Panc1 (cell line): Measurements from ENCODE around the gene IFNLR1. TPM values are rescaled to one million over a fixed set of nuclear protein-coding genes. Genes with fewer than 3 reads are reported as not detected.

ENCODE experiments used
- ATAC-seq: fragments of 200-7000 bp; cut with Tn5 transposase; 2 replicates; pipeline ENCODE4 v1.9.1; 2020; ENCODE audit warnings: mild to moderate bottlenecking, moderate library complexity
- BruUV-seq: library from RNA; stranded (reverse); fragments of 400-500 nt; replicated peaks from 2 replicates; lab custom pipeline; 2021; lab: Mats Ljungman, UMichigan
- CTCF ChIA-PET: fragments of 300-600 bp; sonication (Branson Sonifier 250); formaldehyde crosslinking; loops from one replicate; lab custom pipeline; 2022; ENCODE audit warnings: antibody characterized with exemption; lab: Charles Lee
- POLR2A ChIA-PET: fragments of 300-600 bp; sonication (Branson Sonifier 250); formaldehyde crosslinking; loops from one replicate; lab custom pipeline; 2022; ENCODE audit warnings: antibody characterized with exemption; lab: Charles Lee
- DNase-seq: peaks from one replicate; pipeline ENCODE4 v3.0.0-alpha.2; 2010; ENCODE audit warnings: low read depth, low spot score
- H3K27ac ChIP-seq: 2 replicates; pipeline ENCODE4 v1.5.1; 2011; ENCODE audit warnings: mild to moderate bottlenecking, low read length, inconsistent platforms
- H3K27me3 ChIP-seq: fragments of 200-500 bp; sonication (Bioruptor generic); 2 replicates; pipeline ENCODE4 v1.6.0; 2014; ENCODE audit warnings: low read length, inconsistent platforms; ENCODE audit not compliant: control insufficient read depth, insufficient read depth
- H3K36me3 ChIP-seq: fragments of 200-500 bp; sonication (Bioruptor generic); 2 replicates; pipeline ENCODE4 v1.5.1; 2014; ENCODE audit warnings: inconsistent platforms, mild to moderate bottlenecking, low read length, moderate library complexity; ENCODE audit not compliant: control insufficient read depth, insufficient read depth
- H3K4me1 ChIP-seq: 2 replicates; pipeline ENCODE4 v1.5.1; 2011; ENCODE audit warnings: inconsistent platforms, mild to moderate bottlenecking, low read length, moderate library complexity; ENCODE audit not compliant: control insufficient read depth, insufficient read depth
- H3K4me3 ChIP-seq, 2 experiments: 2 replicates each; pipeline ENCODE4 v1.5.1; 2011 to 2012; ENCODE audit warnings: low read depth in 2 of 2, low read length in 2 of 2, mild to moderate bottlenecking in 2 of 2, inconsistent platforms in 1 of 2, moderate library complexity in 1 of 2
- H3K9me3 ChIP-seq: fragments of 200-500 bp; sonication (Bioruptor generic); 2 replicates; pipeline ENCODE4 v1.5.1; 2014; ENCODE audit warnings: low read depth, mild to moderate bottlenecking, inconsistent platforms, low read length, moderate library complexity; ENCODE audit not compliant: control insufficient read depth, insufficient read depth
- CTCF ChIP-seq: fragments of 450-650 bp; IDR thresholded peaks from 2 replicates; pipeline ENCODE4 v1.5.1; 2017; ENCODE audit warnings: mild to moderate bottlenecking
- POLR2AphosphoS5 ChIP-seq: IDR thresholded peaks from 2 replicates; pipeline ENCODE4 v1.6.1; 2012; ENCODE audit warnings: mild to moderate bottlenecking, low read depth, low read length, moderate library complexity
- REST ChIP-seq, 2 experiments: IDR thresholded peaks; 2 replicates each; pipeline ENCODE4 v1.6.1; 2011 to 2012; ENCODE audit warnings: low read depth in 2 of 2, control low read depth in 1 of 2, low read length in 1 of 2, mild to moderate bottlenecking in 1 of 2, moderate library complexity in 1 of 2; ENCODE audit not compliant: insufficient read depth in 1 of 2
- SIN3A ChIP-seq: IDR thresholded peaks from 2 replicates; pipeline ENCODE4 v1.6.1; 2012; ENCODE audit warnings: low read depth, mild to moderate bottlenecking, low read length, moderate library complexity, borderline replicate concordance; ENCODE audit not compliant: insufficient read depth
- TCF7L2 ChIP-seq: IDR thresholded peaks from 2 replicates; pipeline ENCODE4 v1.6.1; 2011; ENCODE audit warnings: mild to moderate bottlenecking, low read depth, low read length, inconsistent platforms
- in situ Hi-C: cut with HindIII; loops from 2 replicates; pipeline ENCODE4 v1.10.0; 2016; ENCODE audit warnings: low sequenced_read_pairs, low pct_unique_long_range_greater_than_20kb
- intact Hi-C: fragments of 100-400 bp; cut with micrococcal nuclease; formaldehyde crosslinking; loops from one replicate; pipeline ENCODE4 v1.10.0; 2022; ENCODE audit not compliant: unreplicated experiment
- total RNA-seq: library from RNA; stranded (reverse); gene quantifications from one replicate; pipeline ENCODE4 v1.2.1, GENCODE V29; 2021; ENCODE audit not compliant: unreplicated experiment

IFNLR1 gene
- total RNA-seq, 1 experiment from 2014 or later, result 1.0 TPM

GRCh38 chr1:24138476-24139221 lies 48.4 kb downstream of the IFNLR1 start:
- peaks cover 4% of the 10 kb centered on the region; the same call in 1 of the 2 replicates for H3K4me1 ChIP-seq
- H3K4me3 ChIP-seq, result no peak overlapping the region
- no peaks in the 10 kb centered on the region for H3K9me3 ChIP-seq
- no peak for DNase-seq
- CTCF ChIA-PET, result interaction anchor here (0.8 kb wide), 1 partner anchor 46 kb away, joined by 3 read pairs; no protein-coding TSS in a partner anchor
- in situ Hi-C loops, result no loop called here
- no peak for ATAC-seq
- POLR2A ChIA-PET, result no interaction called here
- TF ChIP-seq REST (IDR thresholded peaks at IDR 0.05; ENCODE audit: insufficient read depth in 1 of 2, low read depth in 2 of 2, low read length in 1 of 2) (no peak), CTCF (no peak), POLR2AphosphoS5 (no peak), TCF7L2 (no peak), SIN3A (no peak)
- intact Hi-C loops, result no loop called here
- no TSS peak for BruUV-seq
- H3K27me3 ChIP-seq, result no peaks in the 10 kb centered on the region
- H3K27ac ChIP-seq, result no peak overlapping the region
- no peaks in the 10 kb centered on the region for H3K36me3 ChIP-seq

- intact Hi-C loops (no loop called here), in situ Hi-C loops (no loop called here)
- POLR2A ChIA-PET, result no interaction called here
- no peaks in the 10 kb centered on the region for H3K36me3 ChIP-seq
- TF ChIP-seq SIN3A (no peak), POLR2AphosphoS5 (no peak), CTCF (no peak), REST (IDR thresholded peaks at IDR 0.05; ENCODE audit: insufficient read depth in 1 of 2, low read depth in 2 of 2, low read length in 1 of 2) (no peak), TCF7L2 (no peak)
- H3K4me3 ChIP-seq, result no peak overlapping the region
- no peaks in the 10 kb centered on the region for H3K9me3 ChIP-seq
- CTCF ChIA-PET, result interaction anchor here (0.6 kb wide), 1 partner anchor 67 kb away, joined by 3 read pairs; no protein-coding TSS in a partner anchor
- no TSS peak for BruUV-seq
- H3K4me1 ChIP-seq, result no peaks in the 10 kb centered on the region
- no peak for DNase-seq
- ATAC-seq, result no peak
- no peak overlapping the region for H3K27ac ChIP-seq
- H3K27me3 ChIP-seq, result no peaks in the 10 kb centered on the region
These were observed 50.0 kb downstream of the IFNLR1 start for GRCh38 chr1:24136956-24137539.
